ENCODE measurements around the gene VPS13D.

VPS13D gene

GRCh38 chr1:12554521-12555305, 324.9 kb downstream of the VPS13D start:
- no peak for DNase-seq (ENCODE audit: low spot score)

GRCh38 chr1:12555411-12556367, 325.9 kb downstream of the VPS13D start:
- DNase-seq (ENCODE audit: low spot score), result no peak

GRCh38 chr1:12556368-12556930, 326.6 kb downstream of the VPS13D start:
- DNase-seq (ENCODE audit: low spot score), result no peak

GRCh38 chr1:12556957-12557935, 327.4 kb downstream of the VPS13D start:
- DNase-seq (ENCODE audit: low spot score), result no peak

- no peak for DNase-seq (ENCODE audit: low spot score)
Observed at GRCh38 chr1:12561121-12561520, 331.3 kb downstream of the VPS13D start.

Data from NAMALWA (cell line).